Neural progenitor cell (in vitro differentiated cells): ENCODE data around the gene TRAP1.

Experiments used
- CTCF ChIP-seq: fragments of 200-600 bp; sonication (generic); IDR thresholded peaks from 2 replicates; pipeline ENCODE4 v1.5.1; 2017; ENCODE audit warnings: antibody characterized with exemption, mild to moderate bottlenecking
- EZH2 ChIP-seq: fragments of 200-600 bp; sonication (generic); IDR thresholded peaks from 2 replicates; pipeline ENCODE4 v1.6.1; 2017; ENCODE audit warnings: antibody characterized with exemption, mild to moderate bottlenecking, moderate library complexity
- EZH2phosphoT487 ChIP-seq: fragments of 200-600 bp; sonication (generic); IDR thresholded peaks from 2 replicates; pipeline ENCODE4 v1.6.1; 2017; ENCODE audit warnings: antibody characterized with exemption

- TF ChIP-seq CTCF: no peak
- no peak for TF ChIP-seq EZH2
- no peak for TF ChIP-seq EZH2phosphoT487
These were observed 25.6 kb downstream of the TRAP1 start for GRCh38 chr16:3691761-3692160.
